Measurements from ENCODE around the gene CLCF1. TPM values are rescaled to one million over a fixed set of nuclear protein-coding genes. Genes with fewer than 3 reads are reported as not detected.
A peak's percentile ranks its signal among the peaks of the same experiment; 100 is the strongest.

CLCF1 gene
- total RNA-seq, result 3.5 and 4.7 TPM in 2 replicates

DNA sequence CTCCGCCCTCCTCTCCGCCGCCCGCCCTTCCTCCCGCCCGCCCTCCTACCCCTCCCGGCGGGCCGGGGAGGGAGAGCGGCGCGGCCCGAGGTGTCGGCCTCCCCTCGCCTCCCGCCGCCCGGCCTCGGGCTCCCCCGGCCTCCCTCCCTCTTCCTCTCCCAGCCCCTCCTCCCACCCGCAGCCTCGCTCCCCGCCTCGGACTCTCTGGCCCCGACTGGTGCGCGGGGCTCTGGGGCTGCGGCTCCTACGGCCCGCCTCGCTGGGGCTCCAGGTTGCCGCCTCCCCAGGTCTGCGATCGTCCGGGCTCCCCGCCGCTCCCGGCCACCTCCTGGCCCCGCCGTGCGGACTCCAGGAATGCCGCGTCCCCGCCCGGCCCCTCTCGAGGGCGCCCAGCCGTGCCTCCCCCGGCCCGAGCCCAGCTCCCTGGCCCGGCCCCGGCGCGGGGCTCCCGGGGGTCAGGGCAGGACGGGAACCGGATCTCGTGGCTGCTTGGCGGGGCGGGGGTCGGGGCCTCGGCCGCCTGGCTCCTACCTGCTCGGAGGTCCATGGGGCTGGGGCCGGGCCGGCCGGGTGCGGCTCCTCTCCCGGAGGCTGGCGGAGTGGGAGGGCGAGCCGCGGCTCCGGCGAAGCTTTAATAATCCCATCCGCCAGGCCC, at the start of gene CLCF1:
Gene CLCF1 (minus strand): TSS at position 606 of the 655 bp plus-strand sequence. CDS start 59 bp downstream, at position 547.
- peak; percentile 66 for DNase-seq (ENCODE audit: low read depth)
- peak within 1 kb of the TSS; percentile 65 for H3K4me3 ChIP-seq (ENCODE audit: low read depth, low read length)
- TF ChIP-seq, protein P1, sequence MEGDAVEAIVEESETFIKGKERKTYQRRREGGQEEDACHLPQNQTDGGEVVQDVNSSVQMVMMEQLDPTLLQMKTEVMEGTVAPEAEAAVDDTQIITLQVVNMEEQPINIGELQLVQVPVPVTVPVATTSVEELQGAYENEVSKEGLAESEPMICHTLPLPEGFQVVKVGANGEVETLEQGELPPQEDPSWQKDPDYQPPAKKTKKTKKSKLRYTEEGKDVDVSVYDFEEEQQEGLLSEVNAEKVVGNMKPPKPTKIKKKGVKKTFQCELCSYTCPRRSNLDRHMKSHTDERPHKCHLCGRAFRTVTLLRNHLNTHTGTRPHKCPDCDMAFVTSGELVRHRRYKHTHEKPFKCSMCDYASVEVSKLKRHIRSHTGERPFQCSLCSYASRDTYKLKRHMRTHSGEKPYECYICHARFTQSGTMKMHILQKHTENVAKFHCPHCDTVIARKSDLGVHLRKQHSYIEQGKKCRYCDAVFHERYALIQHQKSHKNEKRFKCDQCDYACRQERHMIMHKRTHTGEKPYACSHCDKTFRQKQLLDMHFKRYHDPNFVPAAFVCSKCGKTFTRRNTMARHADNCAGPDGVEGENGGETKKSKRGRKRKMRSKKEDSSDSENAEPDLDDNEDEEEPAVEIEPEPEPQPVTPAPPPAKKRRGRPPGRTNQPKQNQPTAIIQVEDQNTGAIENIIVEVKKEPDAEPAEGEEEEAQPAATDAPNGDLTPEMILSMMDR (IDR thresholded peaks at IDR 0.05; ENCODE audit: insufficient read depth, low read depth, low read length), result no peak

DNA sequence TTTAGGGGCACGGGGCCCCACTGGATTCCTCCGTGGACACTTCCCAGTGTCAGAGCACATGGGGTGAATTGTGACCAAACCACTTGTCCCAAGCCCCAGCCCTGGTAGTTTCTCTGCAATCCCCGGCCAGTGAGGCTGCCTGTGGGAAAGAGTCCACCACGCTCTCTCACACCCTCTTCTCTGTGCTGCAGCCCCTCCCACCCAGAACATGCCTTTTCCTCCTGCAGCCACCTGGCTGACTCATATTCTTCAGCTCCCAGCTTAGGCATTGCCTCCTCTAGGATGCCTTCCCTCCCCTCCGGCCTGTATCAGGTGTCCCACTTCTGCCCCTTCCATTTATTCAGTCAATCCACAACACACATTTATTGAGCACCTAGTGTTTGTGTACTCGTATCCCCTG, 49.5 kb upstream of the CLCF1 start:
- H3K4me3 ChIP-seq (ENCODE audit: low read depth, low read length), result no peak overlapping the region
- TF ChIP-seq, protein P1 (IDR thresholded peaks at IDR 0.05; ENCODE audit: insufficient read depth, low read depth, low read length), result no peak
- no peak for DNase-seq (ENCODE audit: low read depth)

DNA sequence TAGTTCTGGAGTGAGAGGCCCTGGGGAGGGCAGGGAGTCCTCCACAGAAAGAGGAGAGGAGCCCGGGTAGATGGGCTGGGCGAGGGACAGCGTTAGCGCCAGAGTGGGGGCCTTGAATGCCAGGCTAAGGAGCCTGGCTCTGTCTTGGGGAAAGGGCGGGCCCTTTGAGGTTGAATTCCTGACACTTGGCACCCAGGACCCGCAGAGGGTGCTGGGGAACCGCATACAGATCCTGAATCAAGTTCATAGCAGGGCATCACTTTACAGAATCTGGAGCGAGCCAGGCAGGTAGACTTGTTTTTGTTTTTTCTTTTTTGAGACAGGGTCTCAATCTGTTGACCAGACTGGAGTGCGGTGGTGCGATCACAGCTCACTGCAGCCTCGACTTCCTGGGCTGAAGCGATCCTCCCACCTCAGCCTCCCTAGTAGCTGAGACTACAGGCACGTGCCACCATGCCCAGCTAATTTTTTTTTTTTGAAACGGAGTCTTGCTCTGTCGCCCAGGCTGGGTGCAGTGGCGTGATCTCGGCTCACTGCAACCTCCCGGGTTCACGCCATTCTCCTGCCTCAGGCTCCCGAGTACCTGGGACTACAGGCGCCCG, 48.1 kb upstream of the CLCF1 start:
- peak overlapping the region; percentile 31 for H3K4me3 ChIP-seq (ENCODE audit: low read depth, low read length)
- DNase-seq (ENCODE audit: low read depth), result no peak
- TF ChIP-seq, protein P1 (IDR thresholded peaks at IDR 0.05; ENCODE audit: insufficient read depth, low read depth, low read length), result no peak

DNA sequence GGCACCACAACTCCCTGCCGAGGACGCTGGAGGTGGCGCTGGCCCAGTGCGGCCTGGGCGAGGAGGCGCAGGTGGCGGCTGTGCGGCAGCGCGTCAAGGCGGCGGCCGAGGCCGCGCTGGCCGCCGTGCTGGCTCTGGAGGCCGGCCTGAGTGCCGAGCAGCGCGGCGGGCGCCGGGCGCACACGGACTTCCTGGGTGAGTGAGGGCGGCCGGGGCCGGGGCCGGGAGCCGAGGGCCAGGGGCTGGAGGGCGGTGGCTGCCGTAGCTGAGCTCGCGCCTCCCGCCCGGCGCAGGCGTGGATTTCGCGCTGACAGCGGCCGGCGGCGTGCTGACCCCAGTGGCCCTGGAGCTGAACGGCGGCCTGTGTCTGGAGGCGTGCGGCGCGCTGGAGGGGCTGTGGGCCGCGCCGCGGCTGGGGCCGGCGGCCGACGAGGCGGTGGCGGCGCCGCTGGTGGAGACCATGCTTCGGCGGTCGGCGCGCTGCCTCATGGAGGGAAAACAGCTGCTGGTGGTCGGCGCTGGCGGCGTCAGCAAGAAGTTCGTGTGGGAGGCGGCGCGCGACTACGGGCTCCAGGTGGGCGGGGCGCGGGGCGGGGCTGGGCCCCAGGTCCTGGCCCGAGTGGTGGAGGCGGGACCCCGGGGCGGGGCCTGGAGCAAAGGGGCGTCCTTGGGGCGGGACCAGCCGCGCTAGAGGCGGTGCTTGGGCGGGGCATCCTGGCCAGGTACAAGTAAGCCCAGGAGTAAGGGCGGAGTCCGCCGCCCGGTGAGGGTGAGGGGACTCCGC, 47.4 kb upstream of the CLCF1 start:
- peak overlapping the region; percentile 48 for H3K4me3 ChIP-seq (ENCODE audit: low read depth, low read length)
- DNase-seq (ENCODE audit: low read depth), result peak; percentile 92
- TF ChIP-seq, protein P1 (IDR thresholded peaks at IDR 0.05; ENCODE audit: insufficient read depth, low read depth, low read length), result no peak

DNA sequence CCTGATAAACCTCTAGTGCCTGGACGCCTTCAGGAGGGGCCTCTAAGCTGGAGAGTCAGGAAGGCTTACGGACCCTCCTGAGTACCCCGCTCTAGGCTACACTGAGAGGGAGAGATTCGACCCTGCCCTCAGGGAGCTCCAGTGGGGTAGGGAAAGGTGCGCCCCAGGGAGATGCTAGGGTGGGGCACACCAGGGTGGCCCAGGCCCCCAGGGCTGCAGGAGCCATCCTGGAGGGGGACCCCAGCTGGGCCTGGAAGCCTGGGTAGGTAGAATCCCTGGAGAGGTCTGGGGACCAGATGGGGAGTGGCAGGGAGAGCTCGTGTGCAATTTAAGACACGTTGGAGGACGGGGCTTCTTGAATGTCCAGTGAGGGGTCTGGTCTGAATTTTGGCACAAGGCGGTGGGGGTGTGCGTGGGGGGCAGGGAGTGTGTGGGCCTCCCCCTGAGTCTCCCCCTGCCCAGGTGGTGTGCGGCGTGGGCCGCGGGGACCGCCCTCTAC, 46.8 kb upstream of the CLCF1 start:
- H3K4me3 ChIP-seq (ENCODE audit: low read depth, low read length), result peak overlapping the region; percentile 48
- TF ChIP-seq, protein P1 (IDR thresholded peaks at IDR 0.05; ENCODE audit: insufficient read depth, low read depth, low read length), result no peak
- no peak for DNase-seq (ENCODE audit: low read depth)

DNA sequence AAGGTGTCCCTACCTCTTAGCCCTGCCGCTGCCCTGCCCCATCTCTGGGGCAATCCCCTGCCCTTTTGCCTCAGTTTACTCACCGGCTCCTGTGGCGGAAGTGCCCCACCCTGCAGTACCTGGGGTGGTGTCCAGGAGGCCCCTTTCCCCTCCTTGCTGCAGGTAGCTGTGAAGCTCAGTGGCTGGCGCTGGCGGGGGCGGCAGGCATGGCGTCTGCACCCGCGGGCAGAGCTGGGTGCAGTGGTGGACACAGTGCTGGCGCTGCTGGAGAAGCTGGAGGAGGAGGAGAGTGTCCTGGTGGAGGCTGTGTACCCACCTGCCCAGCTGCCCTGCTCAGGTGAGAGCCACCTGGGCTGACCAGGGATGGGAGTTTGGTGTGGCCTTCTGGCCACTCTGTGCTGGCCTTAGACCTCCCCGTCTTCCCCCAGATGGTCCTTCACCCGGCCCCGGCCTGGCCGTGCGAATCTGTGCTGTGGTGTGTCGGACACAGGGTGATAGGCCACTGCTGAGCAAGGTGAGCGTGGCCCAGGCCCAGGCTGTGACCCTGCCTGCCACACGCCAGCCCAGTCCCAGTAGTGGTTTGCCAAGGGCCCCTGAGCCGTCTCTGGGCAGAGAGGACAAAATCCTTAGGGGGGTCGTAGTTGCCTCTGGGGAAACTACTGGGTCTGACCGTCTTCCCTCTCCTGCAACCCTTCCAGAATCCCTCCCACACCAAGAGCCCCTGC, 46.1 kb upstream of the CLCF1 start:
- DNase-seq (ENCODE audit: low read depth), result no peak
- TF ChIP-seq, protein P1 (IDR thresholded peaks at IDR 0.05; ENCODE audit: insufficient read depth, low read depth, low read length), result no peak
- H3K4me3 ChIP-seq (ENCODE audit: low read depth, low read length), result no peak overlapping the region

Measured in fibroblast of villous mesenchyme (primary cell).